HG03442 (cell line): ENCODE results near the gene TPM4.
"Not testable (repeated sequence)": the region's sequence is repeated elsewhere in the genome, so short reads cannot be mapped to it uniquely, and the experiment has no call there.

Experiments
- ATAC-seq: cut with Tn5 transposase; IDR thresholded peaks from one replicate; pipeline ENCODE4 v1.9.1; 2021; ENCODE audit warnings: mild to moderate bottlenecking, moderate library complexity; ENCODE audit not compliant: unreplicated experiment

The TPM4 gene

DNA sequence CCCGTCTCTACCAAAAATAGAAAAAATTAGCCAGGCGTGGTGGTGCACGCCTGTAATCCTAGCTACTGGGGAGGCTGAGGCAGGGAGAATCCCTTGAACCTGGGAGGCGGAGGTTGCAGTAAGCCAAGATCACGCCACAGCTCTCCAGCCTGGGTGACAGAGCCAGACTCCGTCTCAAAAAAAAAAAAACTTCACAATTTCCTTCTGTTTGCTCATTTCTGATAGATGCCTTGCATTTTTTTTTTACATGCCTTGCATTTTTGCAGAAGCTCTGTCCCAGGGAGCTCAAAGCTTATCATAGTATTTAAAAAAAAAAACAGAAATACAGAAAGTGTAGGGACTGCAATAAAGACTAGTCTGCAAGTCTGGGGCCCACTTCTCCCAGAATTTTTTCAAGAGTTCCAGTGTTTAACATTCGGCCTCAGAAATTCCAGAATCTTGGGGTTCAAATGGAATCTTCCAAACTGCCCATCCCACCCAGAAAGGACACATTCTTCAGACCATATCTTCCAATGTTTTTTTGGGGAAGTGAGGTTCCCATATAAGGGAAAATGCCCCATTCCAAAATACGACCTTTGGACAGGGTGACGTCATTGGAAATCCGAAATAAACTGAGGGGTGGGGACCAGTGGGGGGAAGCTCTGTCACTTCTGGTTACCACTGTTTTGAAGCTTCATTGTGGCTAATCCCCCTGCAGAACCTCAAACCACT lies 18.2 kb downstream of the TPM4 start:
- ATAC-seq: no peak

DNA sequence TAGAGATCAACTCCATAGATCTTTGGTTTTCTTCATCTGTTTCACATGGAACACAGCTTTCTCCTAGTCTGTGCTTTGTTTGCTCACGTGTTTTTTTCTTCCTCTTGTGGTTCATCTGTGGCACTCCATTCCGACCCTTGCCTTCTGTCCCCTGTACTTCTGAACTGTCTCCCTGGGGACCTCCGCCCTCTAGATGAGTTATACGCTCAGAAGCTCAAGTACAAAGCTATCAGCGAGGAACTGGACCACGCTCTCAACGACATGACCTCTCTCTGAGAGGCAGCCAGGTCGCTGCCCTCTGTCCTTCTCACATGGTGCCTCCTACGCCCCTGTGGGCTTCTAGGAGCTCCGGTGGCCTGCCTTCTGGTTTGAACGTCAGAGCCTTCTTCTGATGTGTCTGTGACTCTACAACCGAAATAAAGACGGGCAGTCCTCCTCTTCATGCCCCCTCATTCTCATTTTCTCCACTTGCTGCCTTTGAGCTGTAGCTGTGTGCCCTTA lies 18.8 kb downstream of the TPM4 start:
- no peak for ATAC-seq

DNA sequence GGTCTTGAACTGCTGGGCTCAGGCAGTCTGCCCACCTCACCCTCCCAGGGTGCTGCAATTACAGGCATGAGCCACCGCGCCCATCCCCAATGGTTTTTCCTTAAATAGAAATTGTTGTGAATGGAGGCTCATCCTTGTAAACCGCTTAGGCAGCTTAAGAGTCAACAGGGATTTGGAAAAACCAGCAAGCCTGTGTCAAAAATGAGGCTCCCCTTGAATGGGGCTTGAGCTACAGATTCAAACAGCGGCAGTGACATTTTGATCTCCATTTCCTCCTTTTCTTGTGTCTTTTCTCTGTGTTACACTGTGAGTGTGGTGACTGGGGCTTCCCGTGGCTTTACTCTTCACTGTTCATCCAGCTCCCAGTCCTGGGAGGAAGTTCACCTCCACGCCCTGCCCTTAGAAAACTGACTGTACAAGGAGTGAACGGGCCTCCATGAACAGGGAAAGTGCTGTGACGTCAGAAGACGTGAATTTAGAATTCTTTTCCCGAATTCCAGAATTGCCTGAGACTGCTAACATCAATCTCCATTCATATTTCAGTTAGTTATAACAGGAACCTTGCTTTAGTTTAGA lies 20.1 kb downstream of the TPM4 start:
- no peak for ATAC-seq

DNA sequence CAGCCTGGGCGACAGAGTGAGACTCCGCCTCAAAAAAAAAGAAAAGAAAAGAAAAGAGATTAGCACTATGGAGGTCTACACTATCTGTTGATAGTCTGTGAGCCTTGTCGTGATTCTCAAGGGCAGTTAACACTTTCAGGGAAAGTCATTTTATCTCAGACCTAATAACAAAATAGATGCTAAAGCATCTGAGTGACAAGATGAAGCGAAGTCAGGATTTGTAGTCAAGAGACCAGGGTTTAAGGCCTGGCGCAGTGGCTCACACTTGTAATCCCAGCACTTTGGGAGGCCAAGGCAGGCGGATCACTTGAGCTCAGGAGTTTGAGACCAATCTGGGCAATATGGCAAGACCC lies 22.1 kb downstream of the TPM4 start:
- ATAC-seq: no peak

DNA sequence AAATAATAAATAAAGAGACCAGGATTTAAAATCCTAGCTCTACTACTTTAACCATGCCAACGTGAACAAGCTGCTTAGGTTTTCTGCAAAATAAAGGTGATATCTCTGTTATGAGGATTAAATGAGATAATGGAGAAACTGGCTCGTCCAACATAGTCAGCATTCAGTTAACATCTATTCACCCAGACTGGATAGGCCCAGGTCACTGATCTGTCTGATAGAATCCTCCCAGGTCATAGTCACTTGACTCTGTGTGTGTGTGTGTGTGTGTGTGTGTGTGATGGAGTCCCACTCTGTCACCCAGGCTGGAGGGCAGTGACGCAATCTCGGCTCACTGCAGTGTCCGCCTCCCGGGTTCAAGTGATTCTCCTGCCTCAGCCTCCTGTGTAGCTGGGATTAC lies 22.5 kb downstream of the TPM4 start:
- no peak for ATAC-seq

DNA sequence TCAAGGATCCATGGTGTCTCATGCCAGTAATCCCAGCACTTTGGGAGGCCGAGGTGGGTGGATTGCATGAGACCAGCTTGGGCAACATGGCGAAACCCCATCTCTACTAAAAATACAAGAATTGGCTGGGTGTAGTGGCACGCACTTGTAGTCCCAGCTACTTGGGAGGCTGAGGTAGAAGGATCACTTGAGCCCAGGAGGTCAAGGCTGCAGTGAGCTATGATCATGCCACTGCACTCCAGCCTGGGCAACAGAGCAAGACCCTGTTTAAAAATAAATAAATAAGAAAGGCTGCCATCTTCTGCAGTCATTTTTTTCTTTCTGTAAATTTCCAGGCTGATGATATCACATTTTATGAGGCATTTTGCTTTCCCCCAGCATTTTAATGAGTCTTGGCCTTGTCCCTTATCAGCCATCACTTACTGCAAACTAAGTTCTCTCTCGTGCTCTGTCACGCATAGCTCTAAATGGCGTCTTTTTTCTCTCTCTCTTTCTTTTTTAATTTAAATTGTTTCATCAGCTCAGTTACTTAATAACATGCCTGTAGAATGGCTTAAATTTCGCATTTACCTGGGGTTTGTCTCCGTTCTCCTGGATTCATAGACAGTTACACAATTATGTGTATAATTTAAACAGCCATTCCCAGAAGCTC lies 23.1 kb downstream of the TPM4 start:
- not testable (repeated sequence) for ATAC-seq

DNA sequence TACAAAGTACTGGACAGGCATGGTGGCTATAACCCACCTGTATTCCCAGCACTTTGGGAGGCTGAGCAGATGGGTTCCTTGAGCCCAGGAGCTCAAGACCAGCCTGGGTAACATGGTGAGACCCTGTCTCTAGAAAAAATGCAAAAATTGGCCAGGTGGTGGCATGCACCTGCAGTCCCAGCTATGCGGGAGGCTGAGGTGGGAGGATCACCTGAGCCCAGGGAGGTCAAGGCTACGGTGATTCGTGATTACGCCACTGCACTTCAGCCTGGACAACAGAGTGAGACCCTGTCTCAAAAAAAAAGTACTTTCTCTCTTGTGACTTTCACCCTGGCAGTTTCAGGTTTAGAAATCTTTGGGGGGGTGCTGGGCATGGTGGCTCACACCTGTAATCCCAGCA lies 24.2 kb downstream of the TPM4 start:
- ATAC-seq: no peak

DNA sequence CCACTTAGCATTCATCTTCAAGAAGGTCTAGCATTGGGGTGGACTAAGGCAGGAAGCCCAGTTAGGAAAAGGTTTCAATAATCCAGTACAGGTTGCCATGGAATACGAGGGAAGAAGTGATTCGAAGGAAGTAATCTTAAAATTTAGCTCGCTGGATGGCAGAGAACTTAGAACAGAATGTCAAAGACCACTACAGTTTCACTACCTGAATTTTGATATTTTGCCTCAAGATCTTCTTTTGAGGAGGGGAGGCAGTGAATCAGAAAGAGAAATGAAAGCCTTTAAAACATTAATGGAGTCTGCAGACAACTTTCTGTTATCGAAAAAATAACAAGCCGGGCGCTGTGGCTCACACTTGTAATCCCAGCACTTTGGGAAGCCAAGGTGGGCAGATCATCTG lies 28.4 kb downstream of the TPM4 start:
- no peak for ATAC-seq

DNA sequence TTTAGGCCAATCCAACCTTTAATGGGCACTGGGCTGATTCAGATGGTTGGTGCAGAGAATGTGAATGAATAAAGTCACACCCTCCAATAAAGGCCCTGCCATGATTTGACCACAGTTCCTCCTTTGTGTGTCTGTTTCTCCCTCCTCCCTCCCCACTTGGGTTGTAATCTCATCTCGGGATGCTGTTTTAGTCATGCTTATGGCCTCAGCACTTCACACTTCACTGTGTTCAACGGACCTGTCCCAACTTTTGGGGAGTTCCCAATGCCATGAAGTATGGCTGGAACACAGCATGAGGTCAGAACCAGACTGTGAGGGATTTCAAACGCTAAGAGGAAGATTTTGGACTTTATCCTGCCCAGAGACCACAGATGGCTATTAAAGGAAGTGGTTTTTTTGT lies 29.8 kb downstream of the TPM4 start:
- ATAC-seq: no peak

DNA sequence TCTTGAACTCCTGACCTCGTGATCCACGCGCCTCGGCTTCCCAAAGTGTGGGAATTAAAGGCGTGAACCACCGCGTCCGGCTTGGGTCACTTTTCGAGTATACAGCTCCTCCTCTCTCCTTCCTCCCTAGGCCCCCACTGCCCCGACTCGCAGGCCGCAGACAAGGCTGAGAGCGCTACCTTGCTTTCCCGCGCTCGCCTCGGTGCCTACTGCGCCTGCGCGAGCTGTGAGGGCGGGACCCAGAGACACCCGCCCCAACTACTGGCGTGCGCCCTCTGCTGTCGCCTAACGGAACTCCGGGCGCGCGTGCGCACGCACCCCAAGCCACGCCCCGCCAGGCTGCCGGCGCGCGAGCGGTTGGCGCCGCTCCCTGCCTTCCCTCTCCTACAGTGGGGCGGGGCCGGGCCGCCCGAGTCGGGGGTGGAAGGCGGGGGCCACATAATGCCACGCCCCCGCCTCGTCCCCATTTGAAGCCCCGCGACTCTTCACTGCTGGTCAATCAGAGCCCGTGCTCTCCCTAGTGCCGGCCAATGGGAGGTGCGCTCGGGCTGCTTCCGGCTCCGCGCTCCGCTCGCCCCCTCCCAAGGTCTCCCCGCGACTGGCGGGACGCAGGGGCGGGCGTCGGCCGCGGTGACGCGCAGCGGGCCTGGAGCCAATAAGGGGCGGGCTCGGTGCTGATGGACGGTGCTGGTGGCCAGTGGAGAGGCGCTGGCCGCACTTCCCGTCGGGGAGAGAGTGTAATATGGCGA lies 35.0 kb downstream of the TPM4 start, which contains the start of gene RAB8A:
Gene RAB8A, plus strand, starts transcription at position 730 of the 749 bp plus-strand sequence. Its CDS starts 13 bp downstream, at position 743.
- ATAC-seq: peak; percentile 90

DNA sequence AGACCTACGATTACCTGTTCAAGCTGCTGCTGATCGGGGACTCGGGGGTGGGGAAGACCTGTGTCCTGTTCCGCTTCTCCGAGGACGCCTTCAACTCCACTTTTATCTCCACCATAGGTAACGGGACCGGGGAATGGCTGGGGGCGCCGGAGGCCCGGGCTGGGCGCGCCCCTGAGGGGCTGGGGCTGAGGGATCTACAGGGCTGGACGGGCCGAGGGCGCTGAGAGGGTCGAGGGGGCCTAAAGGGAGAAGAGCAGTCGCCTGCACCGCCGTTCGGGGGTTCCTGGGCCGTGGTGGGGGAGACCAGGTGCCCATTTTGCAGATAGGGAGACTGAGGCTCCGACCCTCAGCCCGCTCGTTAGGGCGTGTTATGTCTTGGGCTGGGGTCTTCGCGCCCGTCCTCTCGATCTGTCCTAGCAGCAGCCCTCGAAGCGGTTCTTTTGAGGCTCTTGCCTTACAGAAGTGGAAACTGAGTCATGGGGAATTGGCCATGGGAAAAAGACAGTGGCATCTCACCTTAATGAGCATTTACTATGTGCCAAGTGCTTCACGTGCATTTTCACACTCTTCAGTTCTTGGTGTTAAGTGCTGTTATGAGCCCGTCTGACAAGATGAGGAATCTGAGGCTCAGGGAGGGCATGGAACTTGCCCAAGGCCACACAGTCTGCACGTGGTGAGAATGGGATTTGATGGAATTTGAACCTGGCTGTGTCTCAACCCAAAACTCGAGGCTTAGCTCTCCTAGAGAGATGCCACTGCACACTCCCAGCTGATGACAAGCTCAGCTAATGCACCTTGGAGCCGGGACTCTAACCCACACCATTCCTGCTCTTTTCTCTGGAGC lies 35.8 kb downstream of the TPM4 start:
- no peak for ATAC-seq

DNA sequence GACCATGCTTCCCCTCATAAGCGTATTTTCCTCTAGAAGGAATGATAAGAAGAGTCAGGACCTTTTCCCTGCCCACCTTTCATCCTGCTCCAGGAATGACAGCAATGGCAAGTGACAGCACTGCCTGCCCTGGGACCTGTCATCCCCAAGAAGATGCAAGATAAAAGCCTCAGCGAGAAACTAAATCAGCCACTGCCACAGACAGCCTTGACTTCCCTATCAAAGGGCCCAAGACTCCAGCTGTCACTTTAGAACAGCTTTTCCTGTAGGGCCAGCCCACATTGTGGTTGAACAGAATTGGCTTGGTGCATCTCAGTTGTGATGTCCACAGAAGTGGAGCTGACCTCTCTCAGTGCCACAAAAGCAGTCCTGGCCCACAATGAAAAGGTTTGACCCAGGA lies 36.5 kb downstream of the TPM4 start:
- ATAC-seq: no peak

DNA sequence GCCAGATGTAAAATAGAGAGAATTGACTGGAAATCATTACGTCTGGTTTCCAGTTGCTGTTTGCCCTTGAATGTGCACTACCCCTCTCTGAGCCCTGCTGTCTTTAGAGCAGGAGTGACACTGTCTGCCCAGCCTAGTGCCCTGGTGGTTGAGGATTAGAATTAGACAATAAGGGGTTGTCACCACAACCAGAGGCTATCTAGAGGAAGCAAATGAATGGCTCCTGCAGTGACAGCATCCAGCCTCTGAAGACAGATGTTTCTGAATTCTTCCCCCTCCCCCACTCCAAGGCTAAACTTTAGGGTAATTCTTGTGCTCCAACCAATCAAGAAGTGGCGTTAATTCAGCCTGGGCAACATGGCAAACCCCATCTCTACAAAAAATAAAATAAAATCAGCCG lies 37.4 kb downstream of the TPM4 start:
- no peak for ATAC-seq

DNA sequence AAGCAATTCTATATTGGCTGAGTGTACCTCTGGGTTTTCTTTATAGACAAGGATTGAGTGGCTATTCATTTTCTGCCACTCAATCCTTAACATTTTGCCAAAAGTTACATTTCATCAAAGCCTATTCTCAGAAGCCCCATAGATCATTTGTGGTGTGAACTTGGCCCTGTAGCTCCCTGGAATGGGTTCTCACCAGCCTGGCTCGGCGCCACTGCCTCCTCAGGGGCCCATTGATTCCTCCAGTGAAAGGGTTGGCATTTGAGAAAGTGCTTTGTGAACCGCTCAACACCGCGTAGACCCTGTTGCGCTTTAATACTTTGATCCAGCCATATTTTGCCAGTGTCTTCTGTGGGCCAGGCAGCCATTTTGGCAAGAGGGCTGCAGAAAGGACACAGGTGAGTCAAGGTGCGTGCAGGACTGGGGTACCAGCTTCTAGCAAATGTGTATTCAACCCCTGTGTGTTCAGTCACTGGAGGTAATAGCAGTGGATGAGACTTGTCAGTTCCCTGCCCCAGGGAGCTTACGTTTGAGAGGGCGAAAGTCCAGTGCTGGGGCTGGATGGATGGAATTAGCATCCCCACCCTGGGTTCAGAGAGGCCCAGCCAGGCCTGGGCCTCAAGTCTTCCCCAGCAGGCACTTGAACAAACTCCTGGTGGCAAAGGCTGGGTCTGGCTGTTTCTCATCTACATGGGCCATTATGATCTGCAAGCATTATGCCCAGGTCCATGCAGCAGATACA lies 39.2 kb downstream of the TPM4 start:
- no peak for ATAC-seq

DNA sequence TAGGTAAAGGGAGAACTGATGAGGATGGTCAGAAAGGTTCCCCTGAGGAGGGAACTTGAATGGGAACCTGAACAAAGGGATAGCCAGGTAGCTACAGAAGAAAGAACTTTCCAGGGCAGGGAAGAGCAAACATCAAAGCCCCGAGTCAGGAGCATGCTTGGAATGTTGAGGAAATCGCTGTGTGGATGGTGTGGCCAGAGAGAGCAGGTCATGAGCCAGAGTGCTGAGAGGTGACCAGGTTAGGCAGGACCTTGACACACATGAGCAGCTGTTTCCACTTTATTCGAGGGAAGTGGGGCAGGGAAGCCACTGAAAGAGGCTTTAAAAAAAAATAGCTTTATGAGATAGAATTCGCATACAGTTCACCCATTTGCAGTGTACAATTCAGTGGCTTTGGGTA lies 39.8 kb downstream of the TPM4 start:
- no peak for ATAC-seq

DNA sequence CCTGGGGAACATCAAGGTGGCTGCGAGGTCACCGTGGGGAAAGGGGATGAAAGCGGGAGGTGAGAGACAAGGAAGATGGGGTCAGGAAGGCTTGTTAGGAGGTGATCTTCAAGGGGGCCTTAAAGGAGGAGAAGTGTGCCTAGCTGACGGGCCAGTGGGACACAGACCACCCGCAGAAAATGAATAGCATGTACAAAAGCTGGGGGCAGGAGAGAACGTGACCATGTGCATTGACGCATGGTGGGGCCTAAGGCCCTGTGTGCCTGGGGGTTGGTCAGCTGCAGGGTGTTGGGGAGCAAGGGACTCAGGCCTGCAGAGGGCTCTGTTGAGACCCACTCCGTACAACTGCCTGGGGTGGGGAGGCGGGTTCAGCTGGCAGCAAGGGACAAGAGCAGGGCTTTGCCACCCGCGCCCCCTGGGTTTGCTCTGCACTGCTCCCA lies 41.3 kb downstream of the TPM4 start:
- peak; percentile 23 for ATAC-seq

DNA sequence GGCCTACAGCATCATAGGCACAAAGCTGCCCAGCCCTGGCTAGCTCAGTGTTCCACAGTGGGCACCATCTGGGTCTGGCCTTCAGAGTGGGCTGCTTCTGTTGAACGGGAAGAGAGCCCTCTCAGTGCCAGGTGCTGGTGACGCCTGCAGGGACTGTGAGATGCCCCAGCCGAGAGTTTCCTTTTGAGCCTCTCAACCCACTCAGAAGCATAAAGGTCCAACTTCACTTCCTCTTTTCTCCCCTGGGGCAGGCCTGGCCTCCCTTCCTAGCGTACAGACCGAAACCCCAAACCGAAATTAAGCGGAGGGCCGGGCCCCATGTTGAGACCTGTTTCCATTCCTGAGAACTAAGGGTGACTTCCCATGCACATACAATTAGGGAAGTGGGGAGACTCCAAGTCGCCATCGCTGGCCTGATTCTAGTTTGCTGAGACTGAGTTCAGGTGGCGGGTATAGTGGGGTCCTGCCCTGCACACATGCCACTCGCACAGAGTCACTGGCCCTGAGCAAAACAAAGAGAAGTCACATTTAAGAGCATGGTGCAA lies 42.3 kb downstream of the TPM4 start:
- ATAC-seq: peak; percentile 60

DNA sequence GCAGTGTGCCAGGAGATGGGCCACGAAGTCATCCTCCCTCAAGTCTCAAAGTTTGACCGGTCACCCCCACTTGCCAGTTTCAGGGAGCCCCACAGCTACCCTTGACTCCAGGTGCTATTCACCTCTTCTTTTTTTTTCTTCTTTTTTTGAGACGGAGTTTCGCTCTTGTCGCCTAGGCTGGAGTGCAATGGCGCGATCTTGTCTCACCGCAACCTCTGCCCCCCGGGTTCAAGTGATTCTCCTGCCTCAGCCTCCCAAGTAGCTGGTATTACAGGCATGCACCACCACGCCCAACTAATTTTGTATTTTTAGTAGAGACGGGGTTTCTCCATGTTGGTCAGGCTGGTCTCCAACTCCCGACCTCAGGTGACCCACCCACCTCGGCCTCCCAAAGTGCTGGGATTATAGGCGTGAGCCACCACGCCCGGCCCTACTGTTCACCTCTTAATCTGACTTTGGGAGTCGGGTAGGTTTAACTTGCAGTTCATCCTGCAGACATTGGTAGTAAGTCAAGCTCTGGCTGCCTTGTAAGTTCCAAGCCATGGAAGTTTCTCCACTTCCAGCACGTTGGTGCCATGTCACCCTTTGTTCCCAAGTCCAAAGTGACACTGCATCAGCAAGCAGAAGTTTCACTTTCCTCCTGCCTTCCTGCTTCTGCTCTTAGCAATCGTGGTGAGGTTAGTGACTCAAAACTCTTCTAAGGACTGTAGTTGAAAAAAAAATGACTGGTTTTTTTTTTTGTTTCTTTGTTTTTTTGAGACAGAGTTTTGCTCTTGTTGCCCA lies 43.0 kb downstream of the TPM4 start:
- ATAC-seq: not testable (repeated sequence)

DNA sequence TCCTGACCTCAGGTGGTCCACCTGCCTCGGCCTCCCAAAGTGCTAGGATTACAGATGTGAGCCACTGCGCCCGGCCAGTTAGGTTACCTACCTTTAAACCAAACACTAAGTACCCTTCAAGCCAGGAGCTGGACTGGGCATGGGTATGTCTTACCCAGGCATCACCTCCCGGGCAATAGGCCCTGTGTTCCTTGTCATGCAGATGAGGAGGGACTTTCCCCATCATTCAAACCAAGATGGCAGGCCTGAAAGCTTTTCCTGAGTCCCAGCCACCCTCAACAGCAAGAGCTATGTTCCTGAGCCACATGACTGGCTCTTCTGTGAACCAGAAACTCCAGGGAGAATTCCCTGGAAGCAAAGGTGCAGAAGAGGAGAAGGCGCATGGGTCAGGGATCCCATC lies 44.8 kb downstream of the TPM4 start:
- ATAC-seq: no peak
